OCI-LY1 (cell line): ENCODE results near the gene DOCK3.

Source experiments
- H2AFZ ChIP-seq: fragments of 200-600 bp; sonication (generic), shearing (Covaris generic); 2 replicates; pipeline ENCODE4 v1.6.0; 2014; ENCODE audit warnings: antibody characterized with exemption, mild to moderate bottlenecking, low read length
- H3F3A ChIP-seq: fragments of 200-600 bp; sonication (generic), shearing (Covaris generic); 2 replicates; pipeline ENCODE4 v1.6.0; 2014; ENCODE audit warnings: mild to moderate bottlenecking, antibody characterized with exemption, low read length, moderate library complexity; ENCODE audit not compliant: insufficient read depth
- H3K27ac ChIP-seq: fragments of 200-600 bp; sonication (generic); 2 replicates; pipeline ENCODE4 v1.5.1; 2014; ENCODE audit warnings: low read length, mixed run types, mild to moderate bottlenecking, low read depth; ENCODE audit not compliant: poor library complexity, severe bottlenecking
- H3K27me3 ChIP-seq: fragments of 200-600 bp; sonication (generic); 2 replicates; pipeline ENCODE4 v1.6.0; 2014; ENCODE audit warnings: antibody characterized with exemption, mild to moderate bottlenecking, low read length, moderate library complexity; ENCODE audit not compliant: insufficient read depth
- H3K36me3 ChIP-seq: fragments of 200-600 bp; sonication (generic); 2 replicates; pipeline ENCODE4 v1.6.1; 2014; ENCODE audit warnings: mild to moderate bottlenecking, antibody characterized with exemption, low read length, moderate library complexity, mixed read lengths; ENCODE audit not compliant: insufficient read depth
- H3K4me1 ChIP-seq: fragments of 200-600 bp; sonication (generic); 2 replicates; pipeline ENCODE4 v1.5.1; 2014; ENCODE audit warnings: mild to moderate bottlenecking, low read length, moderate library complexity; ENCODE audit not compliant: insufficient read depth, severe bottlenecking
- H3K4me2 ChIP-seq: fragments of 200-600 bp; sonication (generic), shearing (Covaris generic); 2 replicates; pipeline ENCODE4 v1.6.1; 2014; ENCODE audit warnings: low read length
- H3K4me3 ChIP-seq: fragments of 200-600 bp; sonication (generic); 2 replicates; pipeline ENCODE4 v1.5.1; 2014; ENCODE audit warnings: low read length, low read depth, mild to moderate bottlenecking, mixed read lengths; ENCODE audit not compliant: poor library complexity, severe bottlenecking
- H3K79me2 ChIP-seq: fragments of 200-600 bp; shearing (Covaris generic); 2 replicates; pipeline ENCODE4 v1.6.1; 2016; ENCODE audit warnings: mixed run types, low read length, mixed read lengths; ENCODE audit not compliant: insufficient read depth
- H3K9ac ChIP-seq: fragments of 200-600 bp; sonication (generic), shearing (Covaris generic); 2 replicates; pipeline ENCODE4 v1.6.1; 2014; ENCODE audit warnings: mild to moderate bottlenecking, low read length, mixed read lengths
- H3K9me2 ChIP-seq: fragments of 200-600 bp; sonication (generic), shearing (Covaris generic); 2 replicates; pipeline ENCODE4 v1.6.1; 2014; ENCODE audit warnings: low read depth, mild to moderate bottlenecking, low read length, mixed read lengths
- H3K9me3 ChIP-seq: fragments of 200-600 bp; shearing (Covaris generic); 2 replicates; pipeline ENCODE4 v1.6.1; 2014; ENCODE audit warnings: low read length, mixed read lengths
- H4K20me1 ChIP-seq: fragments of 200-600 bp; sonication (generic), shearing (Covaris generic); 2 replicates; pipeline ENCODE4 v1.6.0; 2016; ENCODE audit warnings: mild to moderate bottlenecking, low read length; ENCODE audit not compliant: insufficient read depth
- CTCF ChIP-seq: fragments of 200-600 bp; sonication (generic), shearing (Covaris generic); IDR thresholded peaks from 2 replicates; pipeline ENCODE4 v1.5.1; 2017; ENCODE audit warnings: mild to moderate bottlenecking, antibody characterized with exemption, low read length, moderate library complexity, mixed read lengths
- EZH2 ChIP-seq: fragments of 200-600 bp; sonication (generic), shearing (Covaris generic); IDR thresholded peaks from 2 replicates; pipeline ENCODE4 v1.8.0; 2017; ENCODE audit warnings: borderline replicate concordance, mixed run types, mild to moderate bottlenecking, antibody characterized with exemption, low read length, moderate library complexity, mixed read lengths

DOCK3 gene

DNA sequence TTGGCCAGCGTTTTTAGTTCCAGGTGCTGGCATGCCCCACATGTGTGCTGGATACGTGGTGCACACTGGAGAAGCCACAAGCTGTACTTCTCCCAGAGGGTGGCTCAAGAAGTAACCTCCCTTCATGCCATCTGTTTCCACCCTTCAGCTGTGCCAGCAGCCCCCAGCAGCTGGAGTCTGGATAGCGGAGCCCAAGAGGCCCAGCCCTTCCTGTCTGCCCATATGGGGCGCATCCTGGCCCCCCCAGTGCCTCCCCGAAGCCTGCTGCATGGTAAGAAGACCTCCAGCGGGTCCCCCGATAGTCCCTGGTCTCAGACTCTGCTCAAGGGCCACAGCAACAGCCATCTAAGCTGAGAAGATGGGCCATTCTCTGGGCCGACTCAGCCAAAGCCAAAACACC, 704.6 kb downstream of the DOCK3 start:
- TF ChIP-seq CTCF (no peak), EZH2 (no peak)
- H3K27me3 ChIP-seq: peaks cover 10% of the 10 kb centered on the region; the same call in 1 of the 2 replicates

GRCh38 chr3:51379746-51380455, 705.2 kb downstream of the DOCK3 start:
- Histone ChIP-seq H3K79me2 (no peaks in the 10 kb centered on the region), H2AFZ (no peak overlapping the region), H3K27ac (no peak overlapping the region), H3K9ac (no peak overlapping the region), H3K36me3 (no peaks in the 10 kb centered on the region), H3K4me2 (no peak overlapping the region), H3K9me3 (no peaks in the 10 kb centered on the region), H3K27me3 (peaks cover 9% of the 10 kb centered on the region; the same call in 1 of the 2 replicates), H3K4me1 (peaks cover 12% of the 10 kb centered on the region), H4K20me1 (no peaks in the 10 kb centered on the region), H3F3A (no peaks in the 10 kb centered on the region), H3K9me2 (no peaks in the 10 kb centered on the region), H3K4me3 (no peak overlapping the region)
- TF ChIP-seq EZH2 (no peak), CTCF (no peak)

More for the DNA sequence above, 704.6 kb downstream of the DOCK3 start:
- H3K36me3 ChIP-seq: no peaks in the 10 kb centered on the region
- no peaks in the 10 kb centered on the region for H3K9me3 ChIP-seq
- H3K4me3 ChIP-seq: no peak overlapping the region
- H3K9ac ChIP-seq: no peak overlapping the region
- no peaks in the 10 kb centered on the region for H3F3A ChIP-seq
- H3K9me2 ChIP-seq: no peaks in the 10 kb centered on the region
- no peaks in the 10 kb centered on the region for H4K20me1 ChIP-seq
- no peak overlapping the region for H3K4me2 ChIP-seq
- no peaks in the 10 kb centered on the region for H3K79me2 ChIP-seq
- H3K27ac ChIP-seq: no peak overlapping the region
- peaks cover 12% of the 10 kb centered on the region for H3K4me1 ChIP-seq
- H2AFZ ChIP-seq: no peak overlapping the region

DNA sequence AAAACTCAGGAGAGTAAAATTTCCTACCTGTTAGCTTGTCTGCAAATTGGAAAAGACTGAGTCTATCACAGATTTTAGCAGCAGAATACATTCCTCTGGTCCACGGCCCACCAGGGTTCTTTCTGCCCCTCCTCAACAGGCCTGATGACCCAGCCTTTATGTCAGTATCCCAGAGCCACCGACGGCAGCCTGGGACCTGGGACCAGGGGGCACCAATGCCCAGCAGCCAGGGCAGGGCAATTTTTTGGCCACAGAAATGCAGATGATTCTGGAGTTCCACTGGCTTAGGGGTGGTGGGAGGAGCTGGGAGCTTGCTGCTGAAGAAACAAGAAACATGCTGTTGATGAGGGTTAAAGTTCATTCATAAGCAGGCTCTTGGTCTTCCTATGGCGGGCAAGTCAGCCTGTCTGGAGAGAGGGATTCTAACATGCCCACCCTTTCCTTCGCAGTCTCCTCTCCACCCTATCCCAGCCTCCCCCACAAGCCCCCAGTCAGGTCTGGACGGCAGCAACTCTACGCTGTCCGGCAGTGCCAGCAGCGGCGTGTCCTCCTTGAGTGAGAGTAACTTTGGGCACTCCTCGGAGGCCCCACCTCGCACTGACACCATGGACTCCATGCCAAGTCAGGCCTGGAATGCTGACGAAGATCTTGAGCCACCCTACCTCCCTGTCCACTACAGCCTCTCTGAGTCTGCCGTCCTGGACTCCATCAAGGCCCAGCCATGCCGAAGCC, 706.0 kb downstream of the DOCK3 start:
- Histone ChIP-seq H3K9me2 (no peaks in the 10 kb centered on the region), H4K20me1 (no peaks in the 10 kb centered on the region), H3K9ac (no peak overlapping the region), H3K27me3 (0 out of 2 replicates have a peak, but pooled peaks cover 5% of the 10 kb centered on the region), H3K4me2 (no peak overlapping the region), H3K9me3 (no peaks in the 10 kb centered on the region), H3K27ac (no peak overlapping the region), H2AFZ (no peak overlapping the region), H3K4me3 (no peak overlapping the region), H3F3A (no peaks in the 10 kb centered on the region), H3K36me3 (0 out of 2 replicates have a peak, but pooled peaks cover under 1% of the 10 kb centered on the region), H3K79me2 (peaks cover 4% of the 10 kb centered on the region), H3K4me1 (peaks cover 13% of the 10 kb centered on the region)
- TF ChIP-seq CTCF (no peak), EZH2 (no peak)
